ENCODE results near the gene PYCR2. TPM values are rescaled to one million over a fixed set of nuclear protein-coding genes. Genes with fewer than 3 reads are reported as not detected.

PYCR2 gene
- total RNA-seq, 2 donors from 2014 or later = 58.0 to 58.8 TPM

GRCh38 chr1:225928186-225929175, 4.4 kb upstream of the PYCR2 start:
- no peak for ATAC-seq
- intact Hi-C loops (cut with DNase I) = no loop called here

GRCh38 chr1:225926551-225927113, 2.6 kb upstream of the PYCR2 start:
- ATAC-seq (no peak), DNase-seq (no peak)
- intact Hi-C loops (cut with DNase I) = no loop called here

More at GRCh38 chr1:225928186-225929175, 4.4 kb upstream of the PYCR2 start:
- DNase-seq = no peak

GRCh38 chr1:225923381-225923691, 714 bp downstream of the PYCR2 start:
- intact Hi-C loops (cut with DNase I) = no loop called here
- DNase-seq (peak; percentile 36), ATAC-seq (peak in 1 of 2 donors; percentile 28)

GRCh38 chr1:225921734-225922709, 2.0 kb downstream of the PYCR2 start:
- DNase-seq (no peak), ATAC-seq (no peak)
- intact Hi-C loops (cut with DNase I) = no loop called here

GRCh38 chr1:225919906-225920305, 4.1 kb downstream of the PYCR2 start:
- ATAC-seq (peak in 1 of 2 donors; percentile 8), DNase-seq (peak; percentile 80)
- intact Hi-C loops (cut with DNase I) = no loop called here

- intact Hi-C loops (cut with DNase I) = no loop called here
- DNase-seq (no peak), ATAC-seq (no peak)
These were observed 5.8 kb downstream of the PYCR2 start for GRCh38 chr1:225918280-225918679.

GRCh38 chr1:225917536-225917935, 6.5 kb downstream of the PYCR2 start:
- intact Hi-C loops (cut with DNase I) = no loop called here
- ATAC-seq = no peak
- DNase-seq = no peak

GRCh38 chr1:225917101-225917500, 6.9 kb downstream of the PYCR2 start:
- intact Hi-C loops (cut with DNase I) = no loop called here
- no peak for DNase-seq
- no peak for ATAC-seq

GRCh38 chr1:225915538-225915991, 8.5 kb downstream of the PYCR2 start:
- DNase-seq = no peak
- no peak for ATAC-seq
- intact Hi-C loops (cut with DNase I) = no loop called here

- intact Hi-C loops (cut with DNase I) = loop anchor here in 1 of 2 donors (5.0 kb wide), 1 partner anchor 138 kb away; the partner anchor contains the start of gene SRP9
- no peak for ATAC-seq
- DNase-seq = no peak
These were observed 9.1 kb downstream of the PYCR2 start for GRCh38 chr1:225914947-225915346.

- DNase-seq (no peak), ATAC-seq (no peak)
- intact Hi-C loops (cut with DNase I) = loop anchor here in 1 of 2 donors (5.0 kb wide), 1 partner anchor 137 kb away; the partner anchor contains the start of gene SRP9
These were observed 9.7 kb downstream of the PYCR2 start for GRCh38 chr1:225914391-225914790.

- intact Hi-C loops (cut with DNase I) = loop anchor here (2.0 to 5.0 kb wide), 2 partner anchors 134 to 437 kb away; partner anchors contain the start of gene SRP9 (in 1 of the 2)
- DNase-seq = peak; percentile 80
- ATAC-seq = peak; percentile 91 to 95
These were observed 12.6 kb downstream of the PYCR2 start for GRCh38 chr1:225911191-225912130.

- DNase-seq (no peak), ATAC-seq (no peak)
- intact Hi-C loops (cut with DNase I) = no loop called here
These were observed 14.6 kb downstream of the PYCR2 start for GRCh38 chr1:225909477-225909876.

GRCh38 chr1:225908773-225909172, 15.3 kb downstream of the PYCR2 start:
- intact Hi-C loops (cut with DNase I) = no loop called here
- ATAC-seq = no peak
- DNase-seq = no peak

GRCh38 chr1:225908013-225908640, 15.9 kb downstream of the PYCR2 start:
- intact Hi-C loops (cut with DNase I) = no loop called here
- DNase-seq = no peak
- ATAC-seq = no peak

GRCh38 chr1:225907341-225907740, 16.7 kb downstream of the PYCR2 start:
- ATAC-seq (no peak), DNase-seq (no peak)
- intact Hi-C loops (cut with DNase I) = no loop called here

- ATAC-seq (no peak), DNase-seq (no peak)
- intact Hi-C loops (cut with DNase I) = no loop called here
These were observed 17.6 kb downstream of the PYCR2 start for GRCh38 chr1:225906467-225906866.

GRCh38 chr1:225903623-225904022, 20.4 kb downstream of the PYCR2 start:
- intact Hi-C loops (cut with DNase I) = no loop called here
- DNase-seq (no peak), ATAC-seq (no peak)

All from left cardiac atrium (tissue), 4 donors.